H9 (cell line): ENCODE data around the gene HHAT. TPM values are rescaled to one million over a fixed set of nuclear protein-coding genes. Genes with fewer than 3 reads are reported as not detected.

Source experiments
- DNase-seq: peaks from one replicate; pipeline ENCODE4 v3.0.0-alpha.2; 2017
- H2AFZ ChIP-seq: one replicate; pipeline ENCODE4 v1.6.1; 2013; ENCODE audit warnings: mild to moderate bottlenecking, low read length, control low read depth, moderate library complexity
- H2AK5ac ChIP-seq: 2 replicates; pipeline ENCODE4 v1.6.1; 2013; ENCODE audit warnings: low read length, control low read depth, mixed read lengths; ENCODE audit not compliant: insufficient read length
- H2BK120ac ChIP-seq: one replicate; pipeline ENCODE4 v1.6.1; 2013; ENCODE audit warnings: low read depth, mild to moderate bottlenecking, low read length, control low read depth, inconsistent platforms; ENCODE audit not compliant: poor library complexity, severe bottlenecking
- H2BK12ac ChIP-seq: 2 replicates; pipeline ENCODE4 v1.6.1; 2013; ENCODE audit warnings: low read length, control low read depth, mixed read lengths, low read depth; ENCODE audit not compliant: insufficient read length
- H2BK15ac ChIP-seq: 2 replicates; pipeline ENCODE4 v1.6.1; 2013; ENCODE audit warnings: low read depth, low read length, control low read depth
- H2BK20ac ChIP-seq: one replicate; pipeline ENCODE4 v1.6.1; 2013; ENCODE audit warnings: low read depth, mild to moderate bottlenecking, low read length, control low read depth, inconsistent platforms; ENCODE audit not compliant: poor library complexity, severe bottlenecking
- H2BK5ac ChIP-seq: 2 replicates; pipeline ENCODE4 v1.6.1; 2013; ENCODE audit warnings: low read length, control low read depth, mixed read lengths; ENCODE audit not compliant: insufficient read length
- H3K14ac ChIP-seq: 2 replicates; pipeline ENCODE4 v1.6.1; 2013; ENCODE audit warnings: low read length, control low read depth; ENCODE audit not compliant: insufficient read depth
- H3K18ac ChIP-seq: 2 replicates; pipeline ENCODE4 v1.6.1; 2013; ENCODE audit warnings: low read depth, mild to moderate bottlenecking, mixed read lengths, low read length, control low read depth; ENCODE audit not compliant: insufficient read length
- H3K23ac ChIP-seq: 2 replicates; pipeline ENCODE4 v1.6.1; 2013; ENCODE audit warnings: low read length, control low read depth, mixed read lengths, low read depth; ENCODE audit not compliant: insufficient read length
- H3K23me2 ChIP-seq: 2 replicates; pipeline ENCODE4 v1.6.1; 2013; ENCODE audit warnings: low read depth, mild to moderate bottlenecking, mixed read lengths, low read length, control low read depth; ENCODE audit not compliant: insufficient read length, poor library complexity, severe bottlenecking
- H3K27ac ChIP-seq: 2 replicates; pipeline ENCODE4 v1.5.1; 2013; ENCODE audit warnings: low read length, control low read depth, mixed read lengths, low read depth; ENCODE audit not compliant: insufficient read length
- H3K27me3 ChIP-seq: 2 replicates; pipeline ENCODE4 v1.6.1; 2013; ENCODE audit warnings: low read length, control low read depth, inconsistent platforms; ENCODE audit not compliant: insufficient read depth
- H3K4ac ChIP-seq: 2 replicates; pipeline ENCODE4 v1.6.1; 2013; ENCODE audit warnings: low read depth, mild to moderate bottlenecking, control low read depth, inconsistent platforms, low read length, moderate library complexity
- H3K4me1 ChIP-seq: 2 replicates; pipeline ENCODE4 v1.6.1; 2013; ENCODE audit warnings: low read length, control low read depth, inconsistent platforms; ENCODE audit not compliant: insufficient read depth
- H3K4me2 ChIP-seq: 2 replicates; pipeline ENCODE4 v1.6.1; 2013; ENCODE audit warnings: low read length, control low read depth, mixed read lengths; ENCODE audit not compliant: insufficient read length, insufficient read depth
- H3K56ac ChIP-seq: 2 replicates; pipeline ENCODE4 v1.6.1; 2013; ENCODE audit warnings: low read depth, mild to moderate bottlenecking, mixed read lengths, low read length, control low read depth; ENCODE audit not compliant: insufficient read length
- H3K79me1 ChIP-seq: 2 replicates; pipeline ENCODE4 v1.6.1; 2013; ENCODE audit warnings: low read depth, mild to moderate bottlenecking, moderate library complexity, low read length, control low read depth, inconsistent platforms; ENCODE audit not compliant: insufficient read depth, poor library complexity, severe bottlenecking
- H3K79me2 ChIP-seq: 2 replicates; pipeline ENCODE4 v1.6.1; 2013; ENCODE audit warnings: low read length, control low read depth, inconsistent platforms; ENCODE audit not compliant: insufficient read depth
- H3K9ac ChIP-seq: 2 replicates; pipeline ENCODE4 v1.6.1; 2013; ENCODE audit warnings: low read length, control low read depth, mixed read lengths; ENCODE audit not compliant: insufficient read length; ENCODE audit errors: extremely low read depth
- H3K9me3 ChIP-seq: one replicate; pipeline ENCODE4 v1.6.1; 2013; ENCODE audit warnings: low read depth, low read length, inconsistent platforms; ENCODE audit not compliant: control insufficient read depth
- H3T11ph ChIP-seq: one replicate; pipeline ENCODE4 v1.6.1; 2013; ENCODE audit warnings: mild to moderate bottlenecking, low read length, control low read depth, inconsistent platforms
- H4K20me1 ChIP-seq: one replicate; pipeline ENCODE4 v1.6.1; 2013; ENCODE audit not compliant: control insufficient read depth, insufficient read length, insufficient read depth
- H4K5ac ChIP-seq: 2 replicates; pipeline ENCODE4 v1.6.1; 2013; ENCODE audit warnings: low read depth, mild to moderate bottlenecking, mixed read lengths, low read length, control low read depth; ENCODE audit not compliant: insufficient read length
- H4K8ac ChIP-seq: replicated peaks from 2 replicates; pipeline ENCODE4 v1.6.1; 2013; ENCODE audit warnings: low read length, control low read depth, mixed read lengths, low read depth; ENCODE audit not compliant: insufficient read length
- H4K91ac ChIP-seq: 2 replicates; pipeline ENCODE4 v1.6.1; 2013; ENCODE audit warnings: low read depth, mild to moderate bottlenecking, moderate library complexity, mixed read lengths, low read length, control low read depth; ENCODE audit not compliant: insufficient read length
- H3K27ac Mint-ChIP-seq, 3 experiments: 2 replicates in 2 of 3; 3 replicates in 1 of 3; pipeline ENCODE4 v1.8.0; 2020 to 2021; ENCODE audit warnings: mixed read lengths in 3 of 3, mild to moderate bottlenecking in 1 of 3, moderate library complexity in 1 of 3
- H3K27me3 Mint-ChIP-seq: 2 replicates; pipeline ENCODE4 v1.8.0; 2021; ENCODE audit warnings: low read depth, mild to moderate bottlenecking, moderate library complexity, mixed read lengths
- H3K36me3 Mint-ChIP-seq, 3 experiments: 2 replicates in 2 of 3; 3 replicates in 1 of 3; pipeline ENCODE4 v1.8.0; 2020 to 2021; ENCODE audit warnings: low read depth in 3 of 3, mixed read lengths in 3 of 3; ENCODE audit not compliant: insufficient read depth in 1 of 3
- H3K4me1 Mint-ChIP-seq, 2 experiments: 2 replicates each; pipeline ENCODE4 v1.8.0; 2020; ENCODE audit warnings: mixed read lengths in 2 of 2
- H3K4me3 Mint-ChIP-seq, 2 experiments: 2 replicates in 1 of 2; 3 replicates in 1 of 2; pipeline ENCODE4 v1.8.0; 2020 to 2021; ENCODE audit warnings: mild to moderate bottlenecking in 2 of 2, mixed read lengths in 2 of 2, moderate library complexity in 1 of 2
- H3K9me3 Mint-ChIP-seq, 2 experiments: 2 replicates in 1 of 2; 3 replicates in 1 of 2; pipeline ENCODE4 v1.8.0; 2020; ENCODE audit warnings: mild to moderate bottlenecking in 2 of 2, mixed read lengths in 2 of 2, moderate library complexity in 1 of 2
- WGBS: extraction: QIAGEN DNeasy Blood & Tissue Kit; methylation state at CpG from one replicate; pipeline ENCODE4 v1.1.7; 2013; ENCODE audit warnings: missing lambda C conversion rate, low lambda C conversion rate, mixed read lengths; ENCODE audit not compliant: insufficient read length; ENCODE audit errors: extremely low coverage; 5-methylcytosine and 5-hydroxymethylcytosine counted together
- total RNA-seq: library from RNA; stranded (reverse); gene quantifications from 2 replicates; pipeline ENCODE4 v1.2.1, GENCODE V29; 2021
- TF ChIP-seq, protein P1 (sequence below): fragments of 200-600 bp; sonication (generic); conservative IDR thresholded peaks from 3 replicates; pipeline ENCODE4 v1.8.0; 2021; ENCODE audit warnings: antibody characterized with exemption, mild to moderate bottlenecking

The HHAT gene
- total RNA-seq, 1 experiment from 2014 or later, result 0.48 TPM

DNA sequence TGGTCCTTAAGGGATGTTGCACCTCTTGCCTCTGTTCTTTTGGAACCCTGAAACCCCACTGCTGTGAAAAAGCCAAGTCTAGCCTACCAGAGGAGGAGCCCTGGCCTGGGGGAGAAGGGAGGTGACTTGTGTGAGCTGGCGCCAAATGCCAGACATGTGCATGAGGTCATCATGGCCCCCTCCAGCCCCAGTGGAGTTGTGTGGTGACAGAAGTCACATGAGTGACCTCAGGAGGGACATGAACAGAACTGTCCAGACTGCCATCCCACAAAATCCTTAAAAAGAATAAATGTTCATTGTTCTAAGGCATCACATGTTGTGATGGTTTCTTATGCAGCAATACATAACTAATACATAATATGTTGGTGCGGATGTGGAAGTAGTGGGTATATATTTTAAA lies 10.8 kb downstream of the HHAT start:
- H2AK5ac ChIP-seq, result no peak overlapping the region
- no peak overlapping the region for H3K27ac Mint-ChIP-seq

More for the DNA sequence above, 10.8 kb downstream of the HHAT start:
- no peak for DNase-seq
- Histone ChIP-seq H3K27ac (no peak overlapping the region), H3K4me1 (no peaks in the 10 kb centered on the region), H2BK5ac (no peak overlapping the region), H4K20me1 (no peaks in the 10 kb centered on the region), H3K79me2 (no peaks in the 10 kb centered on the region), H2AFZ (no peak overlapping the region), H2BK20ac (no peak overlapping the region), H3K23ac (no peak overlapping the region), H2BK12ac (no peak overlapping the region), H3K14ac (no peak overlapping the region), H3K27me3 (no peaks in the 10 kb centered on the region), H3K79me1 (no peaks in the 10 kb centered on the region), H3K23me2 (no peaks in the 10 kb centered on the region), H3K4me2 (no peak overlapping the region), H3K9me3 (no peaks in the 10 kb centered on the region), H2BK15ac (no peak overlapping the region), H2BK120ac (no peak overlapping the region), H4K91ac (no peak overlapping the region), H3K9ac (no peak overlapping the region), H4K8ac (no peak overlapping the region), H3K4ac (no peak overlapping the region), H3K56ac (no peak overlapping the region), H4K5ac (no peak overlapping the region), H3K18ac (no peak overlapping the region), H3T11ph (no peak overlapping the region)
- no CpG with 5 or more reads among the region's 2 CpGs for WGBS
- Mint-ChIP-seq H3K27me3 (peaks cover 68% of the 10 kb centered on the region), H3K4me1 (no peaks in the 10 kb centered on the region; a peak in 1 of 4 replicates), H3K9me3 (no peaks in the 10 kb centered on the region), H3K4me3 (no peak overlapping the region), H3K36me3 (no peaks in the 10 kb centered on the region)
- TF ChIP-seq, protein P1, sequence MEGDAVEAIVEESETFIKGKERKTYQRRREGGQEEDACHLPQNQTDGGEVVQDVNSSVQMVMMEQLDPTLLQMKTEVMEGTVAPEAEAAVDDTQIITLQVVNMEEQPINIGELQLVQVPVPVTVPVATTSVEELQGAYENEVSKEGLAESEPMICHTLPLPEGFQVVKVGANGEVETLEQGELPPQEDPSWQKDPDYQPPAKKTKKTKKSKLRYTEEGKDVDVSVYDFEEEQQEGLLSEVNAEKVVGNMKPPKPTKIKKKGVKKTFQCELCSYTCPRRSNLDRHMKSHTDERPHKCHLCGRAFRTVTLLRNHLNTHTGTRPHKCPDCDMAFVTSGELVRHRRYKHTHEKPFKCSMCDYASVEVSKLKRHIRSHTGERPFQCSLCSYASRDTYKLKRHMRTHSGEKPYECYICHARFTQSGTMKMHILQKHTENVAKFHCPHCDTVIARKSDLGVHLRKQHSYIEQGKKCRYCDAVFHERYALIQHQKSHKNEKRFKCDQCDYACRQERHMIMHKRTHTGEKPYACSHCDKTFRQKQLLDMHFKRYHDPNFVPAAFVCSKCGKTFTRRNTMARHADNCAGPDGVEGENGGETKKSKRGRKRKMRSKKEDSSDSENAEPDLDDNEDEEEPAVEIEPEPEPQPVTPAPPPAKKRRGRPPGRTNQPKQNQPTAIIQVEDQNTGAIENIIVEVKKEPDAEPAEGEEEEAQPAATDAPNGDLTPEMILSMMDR, result no peak
